Measurements from ENCODE around the gene HAPLN3.

HAPLN3 gene

DNA sequence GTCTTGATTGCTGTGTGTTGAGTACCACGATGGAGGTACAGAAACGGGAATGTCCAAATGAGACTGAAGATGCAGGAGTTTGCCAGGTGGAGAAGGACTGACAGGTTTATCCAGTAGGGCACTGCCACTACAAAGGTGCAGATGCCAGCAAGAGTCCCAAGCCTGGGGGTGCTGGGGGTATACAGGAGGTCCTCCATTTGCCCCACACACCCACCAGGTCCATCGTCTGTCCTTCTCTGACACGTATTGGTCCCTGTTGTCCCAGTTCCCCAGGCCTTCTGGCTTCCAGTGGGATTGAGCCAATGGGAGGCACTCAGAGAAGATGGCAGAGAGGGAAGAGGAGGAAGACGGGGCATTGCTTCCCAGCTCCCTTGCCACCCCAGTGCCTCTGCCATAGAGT lies 6.6 kb downstream of the HAPLN3 start:
- Histone ChIP-seq H3K4me3 (replicated peaks; ENCODE audit: insufficient read depth, low read length) (no peak overlapping the region), H3K27ac (replicated peaks) (no peak overlapping the region), H3K27me3 (ENCODE audit: insufficient read depth, poor library complexity, severe bottlenecking) (no peaks in the 10 kb centered on the region)
- no peak for DNase-seq (ENCODE audit: low read depth in 1 of 2, low spot score in 1 of 2)
- TF ChIP-seq POLR2AphosphoS5 (IDR thresholded peaks at IDR 0.05; ENCODE audit: low read depth) (no peak), GABPA (IDR thresholded peaks at IDR 0.05; ENCODE audit: low read depth) (no peak)

DNA sequence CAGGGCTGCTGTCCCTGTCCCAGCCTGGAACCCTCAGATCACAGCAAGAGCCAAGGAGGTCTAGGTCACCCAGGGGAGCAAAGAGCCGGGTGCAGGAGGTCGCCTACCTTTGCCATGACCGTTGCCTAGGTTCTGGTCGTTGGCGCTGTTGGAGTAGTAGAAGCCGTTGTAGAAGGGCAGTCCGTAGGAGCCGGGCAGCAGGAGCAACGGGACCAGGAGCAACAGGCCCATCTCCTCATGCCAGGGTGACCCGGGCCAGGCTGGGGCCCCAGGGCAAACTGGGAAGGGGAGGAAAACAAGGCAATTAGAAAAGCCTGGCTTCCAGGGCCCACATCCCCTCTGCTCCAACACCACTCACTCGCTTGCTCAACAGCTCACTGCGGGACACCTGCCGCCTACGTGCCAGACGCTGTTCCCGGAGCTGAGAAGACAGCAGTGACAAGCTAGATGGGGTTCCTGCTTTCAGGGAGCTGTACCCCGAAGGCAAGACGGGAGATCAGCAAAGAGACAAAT lies 8.2 kb downstream of the HAPLN3 start:
- H3K27ac ChIP-seq (replicated peaks): no peak overlapping the region
- TF ChIP-seq, protein P1, sequence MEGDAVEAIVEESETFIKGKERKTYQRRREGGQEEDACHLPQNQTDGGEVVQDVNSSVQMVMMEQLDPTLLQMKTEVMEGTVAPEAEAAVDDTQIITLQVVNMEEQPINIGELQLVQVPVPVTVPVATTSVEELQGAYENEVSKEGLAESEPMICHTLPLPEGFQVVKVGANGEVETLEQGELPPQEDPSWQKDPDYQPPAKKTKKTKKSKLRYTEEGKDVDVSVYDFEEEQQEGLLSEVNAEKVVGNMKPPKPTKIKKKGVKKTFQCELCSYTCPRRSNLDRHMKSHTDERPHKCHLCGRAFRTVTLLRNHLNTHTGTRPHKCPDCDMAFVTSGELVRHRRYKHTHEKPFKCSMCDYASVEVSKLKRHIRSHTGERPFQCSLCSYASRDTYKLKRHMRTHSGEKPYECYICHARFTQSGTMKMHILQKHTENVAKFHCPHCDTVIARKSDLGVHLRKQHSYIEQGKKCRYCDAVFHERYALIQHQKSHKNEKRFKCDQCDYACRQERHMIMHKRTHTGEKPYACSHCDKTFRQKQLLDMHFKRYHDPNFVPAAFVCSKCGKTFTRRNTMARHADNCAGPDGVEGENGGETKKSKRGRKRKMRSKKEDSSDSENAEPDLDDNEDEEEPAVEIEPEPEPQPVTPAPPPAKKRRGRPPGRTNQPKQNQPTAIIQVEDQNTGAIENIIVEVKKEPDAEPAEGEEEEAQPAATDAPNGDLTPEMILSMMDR (IDR thresholded peaks at IDR 0.05; ENCODE audit: insufficient read depth, low read length): no peak
- TF ChIP-seq POLR2AphosphoS5 (IDR thresholded peaks at IDR 0.05; ENCODE audit: low read depth) (no peak), GABPA (IDR thresholded peaks at IDR 0.05; ENCODE audit: low read depth) (no peak), SPI1 (IDR thresholded peaks at IDR 0.05; ENCODE audit: borderline replicate concordance, low read depth) (no peak)
- TF ChIP-seq, protein P2, sequence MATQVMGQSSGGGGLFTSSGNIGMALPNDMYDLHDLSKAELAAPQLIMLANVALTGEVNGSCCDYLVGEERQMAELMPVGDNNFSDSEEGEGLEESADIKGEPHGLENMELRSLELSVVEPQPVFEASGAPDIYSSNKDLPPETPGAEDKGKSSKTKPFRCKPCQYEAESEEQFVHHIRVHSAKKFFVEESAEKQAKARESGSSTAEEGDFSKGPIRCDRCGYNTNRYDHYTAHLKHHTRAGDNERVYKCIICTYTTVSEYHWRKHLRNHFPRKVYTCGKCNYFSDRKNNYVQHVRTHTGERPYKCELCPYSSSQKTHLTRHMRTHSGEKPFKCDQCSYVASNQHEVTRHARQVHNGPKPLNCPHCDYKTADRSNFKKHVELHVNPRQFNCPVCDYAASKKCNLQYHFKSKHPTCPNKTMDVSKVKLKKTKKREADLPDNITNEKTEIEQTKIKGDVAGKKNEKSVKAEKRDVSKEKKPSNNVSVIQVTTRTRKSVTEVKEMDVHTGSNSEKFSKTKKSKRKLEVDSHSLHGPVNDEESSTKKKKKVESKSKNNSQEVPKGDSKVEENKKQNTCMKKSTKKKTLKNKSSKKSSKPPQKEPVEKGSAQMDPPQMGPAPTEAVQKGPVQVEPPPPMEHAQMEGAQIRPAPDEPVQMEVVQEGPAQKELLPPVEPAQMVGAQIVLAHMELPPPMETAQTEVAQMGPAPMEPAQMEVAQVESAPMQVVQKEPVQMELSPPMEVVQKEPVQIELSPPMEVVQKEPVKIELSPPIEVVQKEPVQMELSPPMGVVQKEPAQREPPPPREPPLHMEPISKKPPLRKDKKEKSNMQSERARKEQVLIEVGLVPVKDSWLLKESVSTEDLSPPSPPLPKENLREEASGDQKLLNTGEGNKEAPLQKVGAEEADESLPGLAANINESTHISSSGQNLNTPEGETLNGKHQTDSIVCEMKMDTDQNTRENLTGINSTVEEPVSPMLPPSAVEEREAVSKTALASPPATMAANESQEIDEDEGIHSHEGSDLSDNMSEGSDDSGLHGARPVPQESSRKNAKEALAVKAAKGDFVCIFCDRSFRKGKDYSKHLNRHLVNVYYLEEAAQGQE (IDR thresholded peaks at IDR 0.05; ENCODE audit: insufficient replicate concordance, low read depth): no peak
- H3K4me3 ChIP-seq (replicated peaks; ENCODE audit: insufficient read depth, low read length): no peak overlapping the region
- no peak for DNase-seq (ENCODE audit: low read depth in 1 of 2, low spot score in 1 of 2)
- no peaks in the 10 kb centered on the region for H3K27me3 ChIP-seq (ENCODE audit: insufficient read depth, poor library complexity, severe bottlenecking)

DNA sequence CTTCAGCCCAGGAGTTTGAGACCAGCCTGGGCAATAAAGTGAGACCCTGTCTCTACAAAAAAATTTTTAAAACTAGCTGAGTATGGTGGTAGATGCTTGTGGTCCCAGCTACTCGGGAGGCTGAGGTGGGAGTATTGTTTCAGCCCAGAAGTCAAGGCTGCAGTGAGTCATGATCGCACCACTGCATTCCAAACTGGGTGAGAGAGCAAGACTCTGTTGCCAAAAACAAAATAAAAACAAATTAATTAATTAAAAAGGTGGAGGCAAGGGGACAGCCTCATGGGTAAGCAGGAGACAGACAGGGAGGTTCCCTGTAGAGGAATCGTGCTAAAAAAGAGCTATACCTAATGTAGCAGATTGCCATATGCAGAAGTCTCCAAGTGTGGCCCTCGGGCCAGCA lies 12.6 kb downstream of the HAPLN3 start:
- DNase-seq (ENCODE audit: low read depth in 1 of 2, low spot score in 1 of 2): no peak
- H3K27me3 ChIP-seq (ENCODE audit: insufficient read depth, poor library complexity, severe bottlenecking): no peaks in the 10 kb centered on the region
- TF ChIP-seq GABPA (IDR thresholded peaks at IDR 0.05; ENCODE audit: low read depth): no peak
- TF ChIP-seq, protein P1 (IDR thresholded peaks at IDR 0.05; ENCODE audit: insufficient read depth, low read length): no peak
- TF ChIP-seq SPI1 (IDR thresholded peaks at IDR 0.05; ENCODE audit: borderline replicate concordance, low read depth): no peak
- TF ChIP-seq POLR2AphosphoS5 (IDR thresholded peaks at IDR 0.05; ENCODE audit: low read depth): no peak
- TF ChIP-seq, protein P2 (IDR thresholded peaks at IDR 0.05; ENCODE audit: insufficient replicate concordance, low read depth): no peak

DNA sequence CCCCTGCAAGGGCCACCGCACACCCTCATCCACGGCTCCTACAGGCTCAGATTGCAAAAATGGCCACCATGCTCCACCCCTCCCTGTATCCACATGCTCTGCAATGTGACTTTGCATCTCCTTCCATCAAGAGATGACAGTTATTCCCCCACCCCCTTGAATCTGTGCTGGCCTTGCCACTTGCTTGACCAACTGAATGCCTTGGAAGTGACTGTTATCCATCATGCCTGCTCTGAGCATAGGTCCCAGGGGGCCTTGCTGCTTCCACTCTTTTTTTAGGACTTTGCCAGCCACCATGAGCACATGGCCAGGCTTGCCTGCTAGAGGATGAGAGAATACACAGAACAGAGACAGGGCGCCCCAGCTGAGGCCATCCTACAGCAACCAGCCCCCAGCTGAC lies 13.6 kb downstream of the HAPLN3 start:
- TF ChIP-seq SPI1 (IDR thresholded peaks at IDR 0.05; ENCODE audit: borderline replicate concordance, low read depth) (no peak), POLR2AphosphoS5 (IDR thresholded peaks at IDR 0.05; ENCODE audit: low read depth) (no peak), GABPA (IDR thresholded peaks at IDR 0.05; ENCODE audit: low read depth) (no peak)
- TF ChIP-seq, protein P2 (IDR thresholded peaks at IDR 0.05; ENCODE audit: insufficient replicate concordance, low read depth): no peak
- TF ChIP-seq, protein P1 (IDR thresholded peaks at IDR 0.05; ENCODE audit: insufficient read depth, low read length): no peak
- DNase-seq (ENCODE audit: low read depth in 1 of 2, low spot score in 1 of 2): no peak
- Histone ChIP-seq H3K4me3 (replicated peaks; ENCODE audit: insufficient read depth, low read length) (no peak overlapping the region), H3K27me3 (ENCODE audit: insufficient read depth, poor library complexity, severe bottlenecking) (no peaks in the 10 kb centered on the region), H3K27ac (replicated peaks) (no peak overlapping the region)

More for the DNA sequence above, 12.6 kb downstream of the HAPLN3 start:
- H3K27ac ChIP-seq (replicated peaks): no peak overlapping the region
- no peak overlapping the region for H3K4me3 ChIP-seq (replicated peaks; ENCODE audit: insufficient read depth, low read length)
